ENCODE measurements around the gene OTOGL.
"Not testable (repeated sequence)": the region's sequence is repeated elsewhere in the genome, so short reads cannot be mapped to it uniquely, and the experiment has no call there.

Gene OTOGL

DNA sequence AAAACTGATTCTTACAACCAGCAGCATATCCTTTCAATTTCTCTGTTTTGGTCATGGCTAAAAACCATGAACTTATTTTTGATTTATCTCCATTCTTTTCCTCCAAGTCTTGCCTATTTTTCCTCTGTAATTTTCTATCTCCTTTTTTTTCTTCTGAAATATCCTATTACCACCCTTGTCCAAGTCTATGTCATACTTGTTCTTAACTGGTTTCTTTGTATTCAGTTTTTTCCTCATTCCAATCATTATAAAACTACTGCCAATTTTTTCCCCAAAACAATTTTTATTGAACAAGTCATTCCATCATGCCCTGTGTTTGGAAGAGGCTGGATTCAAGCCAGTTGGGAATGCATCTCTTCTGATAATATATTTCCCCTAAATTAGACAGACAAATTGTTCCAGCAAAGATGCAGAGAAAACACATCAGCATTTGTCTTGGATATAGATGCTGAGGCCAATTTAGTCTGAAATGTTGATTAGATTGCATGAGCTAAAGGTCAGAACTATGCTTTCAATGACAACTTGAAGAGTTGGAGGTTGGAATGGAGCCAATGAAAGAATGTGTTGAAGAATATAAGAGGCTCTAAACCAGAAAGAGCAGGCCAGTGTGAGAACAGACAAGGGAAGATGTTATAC, 30.7 kb downstream of the OTOGL start:
- no peak for DNase-seq (ENCODE audit: low read depth in 2 of 2, low spot score in 1 of 2)

DNA sequence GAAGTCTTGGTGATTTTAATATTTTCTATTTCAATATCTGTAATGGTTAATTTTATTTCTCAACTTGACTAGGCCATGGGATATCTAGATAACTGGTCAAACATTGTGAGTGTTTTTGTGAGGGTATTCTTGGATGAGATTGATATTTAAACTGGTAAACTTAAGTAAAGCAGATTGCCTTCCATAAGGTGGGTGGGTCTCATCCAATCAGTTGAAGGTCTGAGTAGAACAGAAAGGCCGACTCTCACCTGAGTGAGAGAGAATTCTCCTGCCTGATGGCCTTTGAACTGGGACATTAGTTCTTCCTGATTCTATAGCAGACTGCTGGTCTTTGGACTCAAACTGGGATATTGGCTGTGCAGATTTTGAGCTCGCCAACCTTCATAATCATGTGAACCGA, 36.3 kb downstream of the OTOGL start:
- DNase-seq (ENCODE audit: low read depth in 2 of 2, low spot score in 1 of 2): no peak

- no peak for DNase-seq (ENCODE audit: low read depth in 2 of 2, low spot score in 1 of 2)
These were observed 40.7 kb downstream of the OTOGL start for GRCh38 chr12:80140005-80140404.

GRCh38 chr12:80142640-80143039, 43.3 kb downstream of the OTOGL start:
- DNase-seq (ENCODE audit: low read depth in 2 of 2, low spot score in 1 of 2): no peak

DNA sequence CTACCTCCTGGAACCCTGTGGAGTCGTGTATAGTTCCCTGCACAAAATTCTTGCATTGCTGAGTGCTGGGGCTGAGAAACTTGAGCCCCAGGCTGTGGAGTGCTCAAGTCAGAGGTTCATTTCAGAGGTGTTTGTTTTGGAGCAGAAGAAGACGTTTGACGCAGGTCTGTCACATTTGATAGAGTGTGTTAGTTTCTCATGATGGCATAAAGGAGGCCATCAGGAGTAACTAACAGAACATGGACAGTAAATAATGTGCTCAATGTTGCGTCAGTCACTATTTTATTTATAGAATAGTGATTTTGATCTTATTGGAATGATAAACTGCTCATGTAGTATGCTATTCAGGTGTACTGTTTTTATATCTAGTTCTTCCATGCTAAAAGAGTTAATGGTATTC, 44.2 kb downstream of the OTOGL start:
- no peak for DNase-seq (ENCODE audit: low read depth in 2 of 2, low spot score in 1 of 2)

DNA sequence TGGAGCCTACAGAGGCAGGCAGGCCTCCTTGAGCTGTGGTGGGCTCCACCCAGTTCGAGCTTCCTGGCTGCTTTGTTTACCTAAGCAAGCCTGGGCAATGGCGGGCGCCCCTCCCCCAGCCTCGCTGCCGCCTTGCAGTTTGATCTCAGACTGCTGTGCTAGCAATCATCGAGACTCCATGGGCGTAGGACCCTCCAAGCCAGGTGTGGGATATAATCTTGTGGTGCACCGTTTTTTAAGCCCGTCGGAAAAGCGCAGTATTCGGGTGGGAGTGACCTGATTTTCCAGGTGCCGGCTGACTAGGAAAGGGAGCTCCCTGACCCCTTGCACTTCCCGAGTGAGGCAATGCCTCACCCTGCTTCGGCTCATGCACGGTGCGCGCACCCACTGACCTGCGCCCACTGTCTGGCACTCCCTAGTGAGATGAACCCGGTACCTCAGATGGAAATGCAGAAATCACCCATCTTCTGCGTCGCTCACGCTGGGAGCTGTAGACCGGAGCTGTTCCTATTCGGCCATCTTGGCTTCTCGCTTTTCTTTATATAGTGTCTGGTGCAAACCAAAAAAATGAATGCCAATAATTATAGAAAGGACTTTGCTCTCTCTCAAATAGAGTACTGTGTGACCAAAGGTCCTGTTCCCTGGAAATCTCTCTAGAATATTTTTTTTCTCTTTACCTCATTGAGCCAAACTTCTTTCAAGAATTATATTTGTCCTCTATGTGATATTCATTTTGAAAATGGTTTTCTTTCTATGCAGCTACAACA, 50.4 kb downstream of the OTOGL start:
- not testable (repeated sequence) for DNase-seq (ENCODE audit: low read depth in 2 of 2, low spot score in 1 of 2)

DNA sequence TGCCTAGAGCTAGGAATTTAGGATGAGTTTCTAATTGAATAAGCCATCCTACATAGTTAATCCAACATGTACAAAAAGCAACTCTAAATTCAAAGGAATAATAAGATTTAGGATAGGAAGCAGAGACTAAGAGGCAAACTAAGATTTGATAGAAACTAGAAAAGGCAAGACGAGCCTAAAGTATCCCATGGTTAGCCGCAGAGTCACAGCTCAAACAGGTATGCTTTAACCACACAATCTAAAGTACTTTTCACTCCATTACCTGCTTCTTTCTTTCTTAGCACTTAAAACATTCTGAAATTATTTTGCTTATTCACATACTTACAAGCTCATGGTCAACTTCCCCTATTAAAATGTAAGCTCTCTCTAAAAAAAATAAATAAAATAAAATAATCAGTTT, 51.8 kb downstream of the OTOGL start:
- no peak for DNase-seq (ENCODE audit: low read depth in 2 of 2, low spot score in 1 of 2)

GRCh38 chr12:80154261-80154660, 54.9 kb downstream of the OTOGL start:
- no peak for DNase-seq (ENCODE audit: low read depth in 2 of 2, low spot score in 1 of 2)

DNA sequence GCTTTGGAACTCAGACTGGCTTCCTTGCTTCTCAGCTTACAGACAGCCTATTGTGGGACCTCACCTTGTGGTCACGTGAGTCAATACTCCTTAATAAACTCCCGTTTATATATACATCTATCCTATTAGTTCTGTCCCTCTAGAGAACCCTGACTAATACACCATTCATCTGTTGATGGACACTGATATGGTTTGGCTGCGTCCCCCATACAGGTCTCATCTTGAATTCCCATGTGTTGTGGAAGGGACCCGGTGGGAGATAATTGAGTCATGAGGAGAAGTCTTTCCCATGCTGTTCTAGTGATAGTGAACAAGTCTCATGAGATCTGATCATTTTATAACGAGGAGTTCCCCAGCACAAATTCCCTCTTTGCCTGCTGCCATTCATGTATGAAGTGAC, 57.0 kb downstream of the OTOGL start:
- DNase-seq (ENCODE audit: low read depth in 2 of 2, low spot score in 1 of 2): no peak

- no peak for DNase-seq (ENCODE audit: low read depth in 2 of 2, low spot score in 1 of 2)
These were observed 58.3 kb downstream of the OTOGL start for GRCh38 chr12:80157645-80158044.

DNA sequence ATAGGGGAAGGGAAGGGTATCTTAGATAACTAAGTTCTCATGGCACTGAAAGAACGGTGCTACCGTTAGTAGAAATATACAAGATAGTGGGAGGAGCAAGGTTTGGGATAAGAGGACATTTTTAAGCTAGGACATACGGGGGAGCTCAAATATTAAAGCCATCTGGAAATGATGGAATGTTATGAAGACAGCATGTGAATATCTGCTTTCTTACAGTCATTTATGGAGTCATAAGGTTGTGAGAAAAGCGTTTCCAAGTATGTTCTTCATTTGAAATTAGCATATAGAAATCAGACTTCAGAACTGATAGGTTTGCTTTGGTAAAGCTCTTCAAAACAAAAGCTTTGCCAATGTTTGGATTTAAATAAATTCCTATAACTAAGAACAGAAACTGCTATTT, 62.3 kb downstream of the OTOGL start:
- DNase-seq (ENCODE audit: low read depth in 2 of 2, low spot score in 1 of 2): no peak

GRCh38 chr12:80162177-80162576, 62.8 kb downstream of the OTOGL start:
- no peak for DNase-seq (ENCODE audit: low read depth in 2 of 2, low spot score in 1 of 2)

- DNase-seq (ENCODE audit: low read depth in 2 of 2, low spot score in 1 of 2): no peak
These were observed 66.4 kb downstream of the OTOGL start for GRCh38 chr12:80165746-80166145.

DNA sequence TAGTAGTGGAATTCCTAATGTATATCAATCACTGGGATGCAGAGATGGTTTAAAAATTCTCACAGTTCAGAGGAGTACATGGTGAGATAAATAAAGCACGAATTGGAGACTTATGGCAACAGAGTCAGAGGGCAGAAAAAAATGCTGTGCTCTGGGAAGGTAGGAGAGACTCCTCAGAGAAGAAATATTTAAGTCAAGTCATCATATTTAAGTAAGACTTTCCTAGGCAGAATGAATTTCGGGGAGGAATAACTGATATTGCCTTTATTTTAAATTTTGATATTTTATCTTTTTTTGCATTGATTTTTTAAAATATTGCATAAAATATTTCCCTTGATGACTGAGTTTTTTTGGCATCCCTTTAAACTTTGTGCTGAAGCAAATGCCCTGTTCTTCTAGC, 67.4 kb downstream of the OTOGL start:
- no peak for DNase-seq (ENCODE audit: low read depth in 2 of 2, low spot score in 1 of 2)

- no peak for DNase-seq (ENCODE audit: low read depth in 2 of 2, low spot score in 1 of 2)
These were observed 69.6 kb downstream of the OTOGL start for GRCh38 chr12:80168936-80169335.

GRCh38 chr12:80170915-80171314, 71.6 kb downstream of the OTOGL start:
- no peak for DNase-seq (ENCODE audit: low read depth in 2 of 2, low spot score in 1 of 2)

- no peak for DNase-seq (ENCODE audit: low read depth in 2 of 2, low spot score in 1 of 2)
These were observed 73.9 kb downstream of the OTOGL start for GRCh38 chr12:80173083-80173864.

GRCh38 chr12:80175307-80175930, 76.1 kb downstream of the OTOGL start:
- DNase-seq (ENCODE audit: low read depth in 2 of 2, low spot score in 1 of 2): no peak

GRCh38 chr12:80176706-80177105, 77.4 kb downstream of the OTOGL start:
- no peak for DNase-seq (ENCODE audit: low read depth in 2 of 2, low spot score in 1 of 2)

GRCh38 chr12:80178846-80179245, 79.5 kb downstream of the OTOGL start:
- no peak for DNase-seq (ENCODE audit: low read depth in 2 of 2, low spot score in 1 of 2)

DNA sequence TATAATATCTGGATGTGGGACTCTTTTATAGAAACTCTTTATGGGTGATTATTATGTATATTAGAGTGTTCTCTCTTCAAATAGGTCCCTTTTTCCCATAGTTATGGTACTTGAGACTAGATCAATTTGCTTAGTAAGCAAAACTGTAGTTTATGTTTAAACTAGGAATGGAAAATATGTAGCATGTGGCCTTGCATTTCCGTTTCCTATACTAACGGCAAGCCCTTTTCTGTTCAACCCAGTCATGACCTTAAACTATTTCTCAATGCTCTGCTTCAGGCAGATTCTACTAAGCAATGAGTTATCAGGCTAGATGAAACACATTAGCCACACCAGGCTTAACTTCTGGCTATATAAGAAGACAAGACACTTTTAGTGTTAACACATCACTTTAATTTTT, 84.6 kb downstream of the OTOGL start:
- no peak for DNase-seq (ENCODE audit: low read depth in 2 of 2, low spot score in 1 of 2)

GRCh38 chr12:80184926-80185325, 85.6 kb downstream of the OTOGL start:
- DNase-seq (ENCODE audit: low read depth in 2 of 2, low spot score in 1 of 2): no peak
